ENCODE measurements around the gene OGFOD1.

- TF ChIP-seq POLR2A (IDR thresholded peaks at IDR 0.05; ENCODE audit: low read depth, low read length) (no peak), POLR2AphosphoS5 (IDR thresholded peaks at IDR 0.05; ENCODE audit: low read depth, low read length) (no peak), TAF1 (IDR thresholded peaks at IDR 0.05; ENCODE audit: low read depth, low read length) (no peak), POU2F2 (IDR thresholded peaks at IDR 0.05; ENCODE audit: low read depth, low read length) (no peak), SPI1 (IDR thresholded peaks at IDR 0.05; ENCODE audit: low read depth, low read length) (peak; percentile 32), PAX5 (IDR thresholded peaks at IDR 0.05; ENCODE audit: insufficient read depth, low read length, severe bottlenecking) (no peak)
Observed at GRCh38 chr16:56423584-56424403, 27.6 kb upstream of the OGFOD1 start.
